Sigmoid colon (tissue), 3 donors: Measurements from ENCODE around the gene KRTAP12-2.

Experiments used
- POLR2A ChIP-seq, 2 donors: fragments of 450-650 bp; IDR thresholded peaks; one replicate each; pipeline ENCODE4 v1.6.1; 2016; ENCODE audit warnings: antibody characterized with exemption in 2 of 2, mild to moderate bottlenecking in 2 of 2, moderate library complexity in 2 of 2
- TF ChIP-seq, protein P1 (sequence below), 4 experiments: fragments of 450-650 bp in 3 of 4; fragments of 200-600 bp in 1 of 4; IDR thresholded peaks; one replicate each; pipeline ENCODE4 v1.5.1; 2016 to 2019; ENCODE audit warnings: antibody characterized with exemption in 4 of 4, mild to moderate bottlenecking in 3 of 4, moderate library complexity in 2 of 4

DNA sequence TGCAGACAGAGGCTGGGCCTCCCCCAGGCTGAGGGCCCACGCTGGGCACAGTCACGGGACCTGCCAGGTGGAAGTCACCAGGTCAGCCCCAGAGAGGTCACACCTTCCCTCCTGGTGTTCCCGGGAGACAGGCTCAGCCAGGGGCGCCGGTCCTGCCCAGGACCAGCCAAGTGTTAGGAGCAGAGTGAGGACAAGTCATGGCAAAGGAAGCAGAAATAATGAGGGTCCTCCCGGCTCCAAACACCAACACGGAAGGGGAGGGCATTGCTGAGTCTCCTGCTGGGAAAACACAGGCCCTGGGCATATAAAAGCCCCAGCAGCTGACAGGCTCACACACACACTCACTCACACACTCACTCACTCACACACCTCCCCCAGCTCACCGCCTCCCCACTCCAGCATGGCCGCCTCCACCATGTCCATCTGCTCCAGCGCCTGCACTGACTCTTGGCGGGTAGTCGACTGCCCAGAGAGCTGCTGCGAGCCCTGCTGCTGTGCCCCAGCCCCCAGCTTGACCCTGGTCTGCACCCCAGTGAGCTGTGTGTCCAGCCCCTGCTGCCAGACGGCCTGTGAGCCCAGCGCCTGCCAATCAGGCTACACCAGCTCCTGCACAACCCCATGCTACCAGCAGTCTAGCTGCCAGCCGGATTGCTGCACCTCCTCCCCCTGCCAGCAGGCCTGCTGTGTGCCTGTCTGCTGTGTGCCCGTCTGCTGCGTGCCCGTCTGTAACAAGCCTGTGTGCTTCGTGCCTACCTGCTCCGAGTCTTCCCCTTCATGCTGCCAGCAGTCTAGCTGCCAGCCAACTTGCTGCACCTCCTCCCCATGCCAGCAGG is 29.5 kb downstream of the KRTAP12-2 start, which contains the start of gene KRTAP10-10:
- TF ChIP-seq POLR2A (IDR thresholded peaks at IDR 0.05), result no peak
- TF ChIP-seq, protein P1, sequence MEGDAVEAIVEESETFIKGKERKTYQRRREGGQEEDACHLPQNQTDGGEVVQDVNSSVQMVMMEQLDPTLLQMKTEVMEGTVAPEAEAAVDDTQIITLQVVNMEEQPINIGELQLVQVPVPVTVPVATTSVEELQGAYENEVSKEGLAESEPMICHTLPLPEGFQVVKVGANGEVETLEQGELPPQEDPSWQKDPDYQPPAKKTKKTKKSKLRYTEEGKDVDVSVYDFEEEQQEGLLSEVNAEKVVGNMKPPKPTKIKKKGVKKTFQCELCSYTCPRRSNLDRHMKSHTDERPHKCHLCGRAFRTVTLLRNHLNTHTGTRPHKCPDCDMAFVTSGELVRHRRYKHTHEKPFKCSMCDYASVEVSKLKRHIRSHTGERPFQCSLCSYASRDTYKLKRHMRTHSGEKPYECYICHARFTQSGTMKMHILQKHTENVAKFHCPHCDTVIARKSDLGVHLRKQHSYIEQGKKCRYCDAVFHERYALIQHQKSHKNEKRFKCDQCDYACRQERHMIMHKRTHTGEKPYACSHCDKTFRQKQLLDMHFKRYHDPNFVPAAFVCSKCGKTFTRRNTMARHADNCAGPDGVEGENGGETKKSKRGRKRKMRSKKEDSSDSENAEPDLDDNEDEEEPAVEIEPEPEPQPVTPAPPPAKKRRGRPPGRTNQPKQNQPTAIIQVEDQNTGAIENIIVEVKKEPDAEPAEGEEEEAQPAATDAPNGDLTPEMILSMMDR (IDR thresholded peaks at IDR 0.05), result no peak
